Activated T-cell treated with anti-CD3 and anti-CD28 coated beads, Interleukin-2, amount 50 U/mL, for 72 hours (primary cell): Measurements from ENCODE around the gene OR5I1. TPM values are rescaled to one million over a fixed set of nuclear protein-coding genes. Genes with fewer than 3 reads are reported as not detected.
"Not testable (repeated sequence)": the region's sequence is repeated elsewhere in the genome, so short reads cannot be mapped to it uniquely, and the experiment has no call there.

Source experiments
- ATAC-seq, 2 donors: fragments of 150-1000 bp; cut with Tn5 transposase; replicated peaks in 1 of 2; 2 replicates each; pipeline ENCODE4 v1.10.0; 2021; ENCODE audit warnings: moderate library complexity in 2 of 2, mild to moderate bottlenecking in 1 of 2
- DNase-seq, 2 donors: peaks; one replicate each; pipeline ENCODE4 v3.0.0; 2021 to 2022; ENCODE audit warnings: mixed read lengths in 1 of 2
- H3K27ac Mint-ChIP-seq: one replicate; pipeline ENCODE4 v1.8.0; 2022; ENCODE audit warnings: mild to moderate bottlenecking, moderate library complexity, mixed read lengths
- H3K27me3 Mint-ChIP-seq: one replicate; pipeline ENCODE4 v1.8.0; 2022; ENCODE audit warnings: low read depth, mixed read lengths
- H3K36me3 Mint-ChIP-seq, 2 donors: one replicate each; pipeline ENCODE4 v1.8.0; 2022; ENCODE audit warnings: mixed read lengths in 2 of 2, mild to moderate bottlenecking in 1 of 2; ENCODE audit not compliant: insufficient read depth in 2 of 2
- H3K4me1 Mint-ChIP-seq: one replicate; pipeline ENCODE4 v1.8.0; 2022; ENCODE audit warnings: low read depth, mixed read lengths
- H3K4me3 Mint-ChIP-seq, 2 donors: one replicate each; pipeline ENCODE4 v1.8.0; 2022; ENCODE audit warnings: mild to moderate bottlenecking in 2 of 2, mixed read lengths in 2 of 2, moderate library complexity in 2 of 2
- H3K9me3 Mint-ChIP-seq, 2 donors: one replicate each; pipeline ENCODE4 v1.8.0; 2022; ENCODE audit warnings: mixed read lengths in 2 of 2
- total RNA-seq, 2 donors: library from RNA; stranded (reverse); gene quantifications; one replicate each; pipeline ENCODE4 v1.2.3, GENCODE V29; 2022

Gene OR5I1
- total RNA-seq: not detected

DNA sequence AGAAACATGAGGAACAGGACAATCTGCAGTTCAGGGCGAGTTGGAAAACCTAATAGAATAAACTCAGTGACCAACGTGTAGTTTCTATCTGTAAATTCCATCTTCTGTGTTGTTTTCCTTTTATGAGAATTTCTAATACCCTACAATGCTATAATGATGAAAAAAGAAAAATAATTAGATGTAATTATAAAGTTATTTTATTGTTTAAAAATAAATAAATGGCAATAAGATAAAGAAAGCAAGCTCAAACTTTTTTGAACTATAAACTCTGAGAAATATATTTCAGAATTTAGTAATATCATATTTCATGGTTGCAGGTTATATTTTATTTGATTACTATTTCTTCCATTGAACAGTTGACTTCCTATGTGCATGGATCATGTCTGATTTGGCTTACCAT is at the start of gene OR5I1:
TSS of gene OR5I1 (minus strand) at position 101 of the 400 bp plus-strand sequence. CDS start at position 101, 0 bp downstream.
- no peak within 1 kb of the TSS for H3K27ac Mint-ChIP-seq
- DNase-seq (no peak), ATAC-seq (no peak)
- H3K4me3 Mint-ChIP-seq: no peak within 1 kb of the TSS
- peaks cover 2 to 3% of the 10 kb centered on the region in 2 donors for H3K9me3 Mint-ChIP-seq
- no peaks in the 10 kb centered on the region for H3K27me3 Mint-ChIP-seq
- no peaks in the 10 kb centered on the region for H3K36me3 Mint-ChIP-seq
- no peaks in the 10 kb centered on the region for H3K4me1 Mint-ChIP-seq

DNA sequence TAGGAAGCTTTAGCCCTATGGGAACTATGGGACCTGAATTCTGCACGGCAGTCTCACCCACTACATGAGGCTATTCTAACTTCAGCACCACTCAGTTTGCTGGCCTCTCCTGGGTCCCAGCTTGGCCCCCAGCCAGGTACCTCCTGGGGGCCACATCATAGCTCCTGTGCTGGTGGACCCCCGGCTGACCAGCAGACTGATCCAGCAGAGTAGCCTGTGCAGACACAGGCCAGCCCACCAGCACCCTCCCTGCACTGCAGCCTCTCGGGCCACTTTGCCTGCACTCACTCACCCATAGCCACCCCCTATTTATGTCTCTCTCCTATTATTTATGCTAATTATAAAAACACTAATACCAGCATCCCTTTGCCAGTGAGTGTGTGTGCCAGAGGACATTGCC is 34.7 kb upstream of the OR5I1 start:
- H3K4me3 Mint-ChIP-seq: no peak overlapping the region

DNA sequence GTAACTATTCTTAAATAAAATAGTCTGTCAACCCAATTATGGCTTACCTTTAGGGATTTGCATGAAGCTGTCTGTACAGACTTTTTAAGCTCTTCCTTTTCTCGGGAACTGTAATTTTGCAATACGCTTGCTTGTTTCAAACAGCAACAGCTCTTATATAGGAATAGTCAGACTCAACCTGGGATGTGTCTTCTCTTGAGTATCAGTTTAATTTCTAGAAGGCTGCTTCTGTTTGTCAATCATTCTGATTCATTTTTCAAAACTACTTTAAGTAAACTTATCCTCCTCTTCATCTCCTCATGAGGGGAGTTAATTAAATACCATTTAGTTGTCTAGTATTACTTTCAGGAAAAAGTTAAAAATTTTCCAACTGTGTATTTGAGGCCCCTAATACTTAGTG is 33.6 kb upstream of the OR5I1 start, which contains the start of gene OR10AG1:
TSS of gene OR10AG1 (minus strand) at position 101 of the 400 bp plus-strand sequence. CDS start at position 63, 38 bp downstream.
- Mint-ChIP-seq H3K4me1 (no peaks in the 10 kb centered on the region), H3K36me3 (no peaks in the 10 kb centered on the region), H3K9me3 (peaks cover 11% of the 10 kb centered on the region in 2 donors), H3K27me3 (no peaks in the 10 kb centered on the region), H3K27ac (no peak within 1 kb of the TSS), H3K4me3 (no peak within 1 kb of the TSS)
- no peak for ATAC-seq
- DNase-seq: no peak

More for the DNA sequence above, 34.7 kb upstream of the OR5I1 start:
- no peaks in the 10 kb centered on the region for H3K4me1 Mint-ChIP-seq
- no peaks in the 10 kb centered on the region for H3K36me3 Mint-ChIP-seq
- H3K9me3 Mint-ChIP-seq: peaks cover 10 to 11% of the 10 kb centered on the region in 2 donors
- H3K27ac Mint-ChIP-seq: no peak overlapping the region
- no peaks in the 10 kb centered on the region for H3K27me3 Mint-ChIP-seq
- no peak for DNase-seq
- no peak for ATAC-seq

DNA sequence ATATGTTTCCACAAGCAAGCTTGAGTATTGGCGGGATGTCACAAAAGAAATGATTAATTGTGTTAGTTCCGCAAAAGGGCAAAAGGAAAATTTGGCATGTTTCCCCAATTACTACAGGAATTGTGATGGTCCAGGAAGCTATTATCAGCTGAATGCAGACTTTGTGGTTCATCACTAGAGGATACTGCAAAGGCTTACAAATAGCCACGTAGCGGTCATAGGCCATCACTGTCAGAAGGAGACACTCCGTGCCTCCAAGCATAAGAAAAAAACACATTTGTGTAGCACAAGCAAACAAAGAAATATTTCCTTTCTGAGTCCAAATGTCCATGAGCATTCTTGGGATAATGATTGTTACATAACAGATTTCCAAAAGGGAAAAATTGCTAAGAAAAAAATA is 31.7 kb upstream of the OR5I1 start:
- ATAC-seq: no peak
- H3K27me3 Mint-ChIP-seq: no peaks in the 10 kb centered on the region
- no peak overlapping the region for H3K4me3 Mint-ChIP-seq
- DNase-seq: no peak
- H3K4me1 Mint-ChIP-seq: no peaks in the 10 kb centered on the region
- no peaks in the 10 kb centered on the region for H3K36me3 Mint-ChIP-seq
- H3K9me3 Mint-ChIP-seq: peaks cover 9 to 10% of the 10 kb centered on the region in 2 donors
- no peak overlapping the region for H3K27ac Mint-ChIP-seq

DNA sequence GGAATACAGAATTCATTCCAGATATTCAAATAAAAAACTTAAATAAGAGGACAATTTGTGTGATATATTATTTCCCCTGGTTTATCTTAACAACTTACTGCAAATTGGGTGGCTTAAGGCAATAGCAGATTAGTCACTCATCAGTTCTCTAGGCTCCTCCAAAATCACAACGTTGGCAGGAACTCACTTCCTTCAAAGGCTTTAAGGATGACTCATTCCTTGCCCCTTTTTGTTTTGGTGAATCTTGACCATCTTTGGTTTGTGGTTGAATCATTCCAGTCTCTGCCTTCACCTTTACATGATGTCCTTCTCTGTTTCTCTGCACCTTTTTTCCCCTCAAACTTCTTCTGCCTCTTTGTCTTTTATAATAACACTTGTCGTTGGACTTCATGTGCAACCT is 30.2 kb upstream of the OR5I1 start:
- ATAC-seq: no peak

DNA sequence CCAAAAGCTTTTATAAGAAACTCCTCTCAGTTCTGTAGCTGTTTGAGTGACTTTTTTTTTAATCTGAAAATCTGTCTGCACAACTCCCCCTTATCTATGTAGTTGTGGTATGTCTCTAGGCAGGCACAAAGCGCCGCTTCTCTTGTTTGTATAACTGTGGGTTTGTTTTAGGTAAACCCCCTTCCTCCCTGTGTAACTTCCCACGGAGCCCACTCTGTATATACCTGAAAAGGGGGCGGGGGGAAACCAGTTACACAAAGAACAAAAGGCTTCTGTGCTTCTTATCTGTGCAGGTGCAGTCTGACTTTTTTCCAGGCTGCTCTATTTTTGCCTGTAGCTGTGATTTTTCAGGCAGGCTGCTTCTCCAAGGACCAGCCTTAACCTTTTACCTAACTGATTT is 20.3 kb upstream of the OR5I1 start:
- no peak for DNase-seq
- H3K9me3 Mint-ChIP-seq: peaks cover 1 to 3% of the 10 kb centered on the region in 2 donors

More for the DNA sequence above, 30.2 kb upstream of the OR5I1 start:
- Mint-ChIP-seq H3K27ac (no peak overlapping the region), H3K4me3 (no peak overlapping the region), H3K36me3 (no peaks in the 10 kb centered on the region), H3K27me3 (no peaks in the 10 kb centered on the region), H3K4me1 (no peaks in the 10 kb centered on the region), H3K9me3 (peaks cover 4 to 8% of the 10 kb centered on the region in 2 donors)
- no peak for DNase-seq

DNA sequence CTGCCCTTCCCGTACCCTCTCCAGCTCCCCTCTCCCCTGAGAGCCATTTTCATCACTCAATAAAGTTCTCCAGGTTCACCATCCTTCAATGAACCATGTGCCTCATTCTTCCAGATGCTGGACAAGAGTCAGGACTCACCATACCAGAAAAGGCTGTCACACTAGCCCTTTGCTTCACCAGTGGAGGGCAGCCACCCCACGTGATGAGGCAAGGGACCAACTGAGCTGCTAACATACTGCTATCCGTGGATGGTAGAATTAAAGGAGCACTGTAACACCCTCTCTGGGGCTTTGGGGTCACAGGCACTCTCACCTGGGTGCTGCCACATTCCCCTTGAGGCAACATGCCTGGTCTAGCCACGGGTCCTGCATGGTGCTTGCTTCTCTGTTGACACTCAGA is 13.1 kb upstream of the OR5I1 start:
- Mint-ChIP-seq H3K4me3 (no peak overlapping the region), H3K27me3 (no peaks in the 10 kb centered on the region), H3K4me1 (no peaks in the 10 kb centered on the region), H3K9me3 (peaks cover 6 to 9% of the 10 kb centered on the region in 2 donors), H3K27ac (no peak overlapping the region), H3K36me3 (no peaks in the 10 kb centered on the region)
- ATAC-seq (no peak), DNase-seq (no peak)

More for the DNA sequence above, 20.3 kb upstream of the OR5I1 start:
- Mint-ChIP-seq H3K4me1 (no peaks in the 10 kb centered on the region), H3K36me3 (no peaks in the 10 kb centered on the region), H3K27me3 (no peaks in the 10 kb centered on the region), H3K4me3 (no peak overlapping the region), H3K27ac (no peak overlapping the region)
- ATAC-seq: no peak

DNA sequence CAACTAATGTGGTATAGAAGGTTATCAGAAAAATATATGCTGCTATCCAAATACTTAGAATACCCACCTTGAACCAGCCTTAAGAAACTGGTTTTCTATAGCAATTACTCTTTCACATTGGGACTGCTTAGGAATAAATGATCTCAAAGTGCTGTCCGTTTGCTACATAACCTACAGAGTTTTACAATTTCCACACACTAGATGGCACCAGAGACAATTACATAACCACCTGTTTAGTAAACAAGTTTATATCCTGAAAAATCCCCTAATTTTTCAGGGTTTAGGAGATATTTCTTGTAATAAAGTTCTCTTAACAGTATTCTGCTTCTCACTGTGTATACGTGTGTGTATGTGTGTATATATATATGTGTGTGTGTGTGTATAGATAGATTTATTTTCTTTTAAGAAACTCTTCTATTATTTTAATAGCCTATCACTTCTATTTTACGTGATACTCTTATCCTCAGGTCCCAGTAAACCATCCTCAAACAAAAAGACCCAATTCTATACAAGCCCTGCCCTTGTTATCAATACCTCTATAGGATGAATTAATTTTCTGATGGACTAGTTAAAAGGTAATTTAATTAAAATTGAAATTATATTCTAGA is 6.7 kb upstream of the OR5I1 start:
- no peaks in the 10 kb centered on the region for H3K36me3 Mint-ChIP-seq
- no peaks in the 10 kb centered on the region for H3K27me3 Mint-ChIP-seq
- H3K4me1 Mint-ChIP-seq: no peaks in the 10 kb centered on the region
- DNase-seq: no peak
- H3K4me3 Mint-ChIP-seq: no peak overlapping the region
- ATAC-seq: no peak
- no peak overlapping the region for H3K27ac Mint-ChIP-seq
- no peaks in the 10 kb centered on the region for H3K9me3 Mint-ChIP-seq

DNA sequence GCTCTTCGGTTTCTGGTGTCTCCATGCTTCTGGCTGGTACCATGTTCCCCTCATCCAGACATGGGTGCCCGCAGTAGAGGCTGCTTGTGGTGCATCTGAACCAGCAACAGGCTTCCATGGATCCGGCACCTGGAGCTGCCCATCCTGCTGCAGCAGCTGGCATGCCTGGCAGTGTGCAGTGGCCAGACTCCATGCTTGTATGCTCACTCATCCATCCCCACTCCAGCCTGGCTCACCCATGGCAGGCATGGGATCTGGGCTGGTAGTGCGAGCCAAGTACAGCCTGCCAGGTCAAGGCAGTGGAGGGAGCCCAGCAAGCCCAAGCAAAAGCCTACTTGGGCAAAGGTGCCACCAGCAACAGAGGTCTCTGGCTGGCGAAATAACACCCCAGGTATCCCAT is 15.7 kb downstream of the OR5I1 start:
- Mint-ChIP-seq H3K36me3 (no peaks in the 10 kb centered on the region), H3K27ac (no peak overlapping the region), H3K4me1 (no peaks in the 10 kb centered on the region), H3K27me3 (no peaks in the 10 kb centered on the region), H3K4me3 (no peak overlapping the region), H3K9me3 (peaks cover 1 to 2% of the 10 kb centered on the region in 2 donors)
- ATAC-seq: no peak
- DNase-seq: no peak

DNA sequence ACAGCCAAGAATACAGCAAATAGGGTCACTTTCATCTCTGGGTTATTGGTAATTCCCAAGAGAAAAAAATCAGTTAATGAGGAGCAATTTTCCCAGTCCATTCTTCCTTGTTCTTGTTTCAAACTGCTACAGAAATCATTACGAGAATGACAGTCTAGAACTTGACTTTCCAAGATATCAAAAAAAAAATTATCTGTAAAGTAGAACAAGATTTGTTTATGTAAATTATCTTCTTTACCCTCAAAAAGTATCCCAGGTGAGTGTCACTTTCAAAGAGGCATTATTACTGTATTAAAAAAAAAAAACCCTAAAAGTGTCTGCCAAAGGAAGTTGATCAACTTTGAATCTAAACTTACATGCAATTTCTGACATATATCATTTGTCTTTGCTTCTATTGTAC is 21.7 kb downstream of the OR5I1 start, which contains the start of gene OR5W2:
TSS of gene OR5W2 (minus strand) at position 101 of the 400 bp plus-strand sequence. CDS start at position 101, 0 bp downstream.
- no peak within 1 kb of the TSS for H3K27ac Mint-ChIP-seq
- ATAC-seq: no peak
- H3K36me3 Mint-ChIP-seq: no peaks in the 10 kb centered on the region
- H3K4me3 Mint-ChIP-seq: no peak within 1 kb of the TSS
- H3K4me1 Mint-ChIP-seq: no peaks in the 10 kb centered on the region
- DNase-seq: no peak
- no peaks in the 10 kb centered on the region for H3K27me3 Mint-ChIP-seq
- peaks cover 4 to 6% of the 10 kb centered on the region in 2 donors for H3K9me3 Mint-ChIP-seq

DNA sequence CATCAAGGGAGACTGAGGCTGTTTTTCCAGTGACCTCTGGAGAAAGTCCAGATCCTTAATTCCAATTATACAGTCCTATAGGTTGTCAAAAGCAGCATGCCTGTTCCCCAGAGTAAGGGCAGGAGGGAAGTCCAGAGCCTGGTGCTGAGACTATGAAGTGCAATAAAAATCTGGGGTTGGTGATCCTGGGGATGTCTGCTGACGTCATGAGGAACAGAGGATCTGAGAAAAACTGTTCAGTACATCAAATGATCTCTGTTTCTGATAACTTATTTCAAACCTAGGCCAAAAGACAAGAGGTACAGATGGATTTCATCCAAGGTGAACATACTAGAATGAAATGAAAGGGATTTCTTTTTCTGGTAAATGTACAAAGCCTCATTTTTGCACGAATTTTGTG is 33.9 kb downstream of the OR5I1 start:
- Mint-ChIP-seq H3K36me3 (no peaks in the 10 kb centered on the region), H3K27ac (no peak overlapping the region), H3K4me3 (no peak overlapping the region), H3K27me3 (no peaks in the 10 kb centered on the region), H3K4me1 (no peaks in the 10 kb centered on the region), H3K9me3 (peaks cover 3 to 9% of the 10 kb centered on the region in 2 donors)
- DNase-seq (no peak), ATAC-seq (no peak)

DNA sequence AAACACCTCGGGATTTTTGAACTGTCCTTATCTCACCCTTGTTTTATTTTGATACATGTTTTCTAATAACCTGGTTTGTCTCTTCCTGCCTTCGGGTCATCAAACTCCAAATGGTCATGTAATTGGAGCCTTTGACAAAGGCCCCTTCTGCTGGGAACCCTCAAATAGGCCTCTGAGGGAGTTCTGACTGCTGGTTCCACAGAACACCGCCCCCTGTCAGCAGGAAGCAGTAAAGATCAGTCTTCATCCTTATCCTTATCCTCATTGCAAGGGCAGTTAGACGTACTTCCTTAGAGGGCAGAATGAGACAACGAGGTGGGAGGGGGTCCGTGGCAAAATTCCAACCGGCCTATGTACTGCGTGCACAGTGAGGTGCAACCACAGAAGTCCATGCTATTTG is 41.0 kb downstream of the OR5I1 start:
- Mint-ChIP-seq H3K36me3 (no peaks in the 10 kb centered on the region), H3K27me3 (no peaks in the 10 kb centered on the region), H3K4me1 (no peaks in the 10 kb centered on the region), H3K27ac (no peak overlapping the region), H3K9me3 (peaks cover 4 to 5% of the 10 kb centered on the region in 2 donors), H3K4me3 (no peak overlapping the region)
- ATAC-seq (no peak), DNase-seq (no peak)

DNA sequence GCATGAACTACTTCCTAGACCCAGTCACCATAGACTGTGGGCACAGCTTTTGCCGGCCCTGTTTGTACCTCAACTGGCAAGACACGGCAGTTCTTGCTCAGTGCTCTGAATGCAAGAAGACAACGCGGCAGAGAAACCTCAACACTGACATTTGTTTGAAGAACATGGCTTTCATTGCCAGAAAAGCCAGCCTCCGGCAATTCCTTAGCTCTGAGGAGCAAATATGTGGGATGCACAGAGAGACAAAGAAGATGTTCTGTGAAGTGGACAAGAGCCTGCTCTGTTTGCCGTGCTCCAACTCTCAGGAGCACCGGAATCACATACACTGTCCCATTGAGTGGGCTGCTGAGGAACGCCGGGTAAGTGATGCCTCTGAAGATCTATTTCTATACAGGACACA is 50.7 kb downstream of the OR5I1 start:
- H3K36me3 Mint-ChIP-seq, H3K27me3 Mint-ChIP-seq, DNase-seq, H3K4me3 Mint-ChIP-seq, ATAC-seq, H3K4me1 Mint-ChIP-seq, H3K27ac Mint-ChIP-seq, H3K9me3 Mint-ChIP-seq: not testable (repeated sequence)
